Keratinocyte (primary cell): Measurements from ENCODE around the gene KIF25.

Source experiments
- CTCF ChIP-seq, 3 experiments: IDR thresholded peaks in 1 of 3; conservative IDR thresholded peaks in 1 of 3; optimal IDR thresholded peaks in 1 of 3; 2 replicates in 2 of 3; 3 replicates in 1 of 3; pipeline versions ENCODE3 to v1.5.1; 2011; ENCODE audit warnings: low read length in 3 of 3, mild to moderate bottlenecking in 3 of 3, moderate library complexity in 2 of 3, control low read depth in 1 of 3, inconsistent platforms in 1 of 3; ENCODE audit not compliant: insufficient read depth in 2 of 3; ENCODE audit errors: extremely low read depth in 1 of 3
- EZH2 ChIP-seq: IDR thresholded peaks from one replicate; pipeline ENCODE4 v1.6.1; 2012; ENCODE audit warnings: inconsistent platforms, mild to moderate bottlenecking, low read length, moderate library complexity

GRCh38 chr6:167947716-167948115 lies 49.8 kb upstream of the KIF25 start:
- no peak for TF ChIP-seq CTCF (optimal IDR thresholded peaks at IDR 0.05 in 1 of 3, IDR thresholded peaks at IDR 0.05 in 1 of 3, conservative IDR thresholded peaks at IDR 0.05 in 1 of 3; ENCODE audit: extremely low read depth in 1 of 3, insufficient read depth in 2 of 3, low read length in 3 of 3)
- TF ChIP-seq EZH2 = no peak
